GM10248 (cell line): Measurements from ENCODE around the gene GSE1.

Experiments used
- CTCF ChIA-PET: fragments of 300-600 bp; sonication (Branson Sonifier 250); formaldehyde crosslinking; extraction: SDS; loops from one replicate; lab custom pipeline; 2021; ENCODE audit warnings: antibody characterized with exemption; lab: Yijun Ruan, JAX
- POLR2A ChIA-PET: fragments of 350-650 bp; sonication (Branson Sonifier 250); formaldehyde crosslinking; extraction: SDS; loops from one replicate; lab custom pipeline; 2020; ENCODE audit warnings: antibody characterized with exemption; lab: Yijun Ruan, JAX
- DNase-seq: peaks from one replicate; pipeline ENCODE4 v3.0.0; 2012; ENCODE audit errors: extremely low spot score
- CTCF ChIP-seq: IDR thresholded peaks from 2 replicates; pipeline ENCODE4 v1.5.1; 2012; ENCODE audit warnings: mild to moderate bottlenecking, low read depth; ENCODE audit errors: extremely low read depth, missing control alignments, control extremely low read depth

The GSE1 gene

GRCh38 chr16:85679870-85680269, 66.7 kb downstream of the GSE1 start:
- no peak for TF ChIP-seq CTCF
- no peak for DNase-seq
- ChIA-PET CTCF (interaction anchor here (1.1 to 2.9 kb wide), 2 partner anchors 14 to 37 kb away, joined by 3 to 6 read pairs; no protein-coding TSS in a partner anchor), POLR2A (no interaction called here)

- CTCF ChIA-PET: interaction anchor here (1.1 to 2.9 kb wide), 2 partner anchors 15 to 37 kb away, joined by 3 to 6 read pairs; no protein-coding TSS in a partner anchor
- TF ChIP-seq CTCF: no peak
- DNase-seq: no peak
- POLR2A ChIA-PET: no interaction called here
Measured at GRCh38 chr16:85680352-85680944, 67.3 kb downstream of the GSE1 start.

GRCh38 chr16:85681255-85681654, 68.1 kb downstream of the GSE1 start:
- no peak for TF ChIP-seq CTCF
- POLR2A ChIA-PET: no interaction called here
- CTCF ChIA-PET: interaction anchor here (1.0 to 6.0 kb wide), 3 partner anchors 24 to 36 kb away, joined by 3 to 28 read pairs (median 6); no protein-coding TSS in a partner anchor
- DNase-seq: no peak

- CTCF ChIA-PET: interaction anchor here (1.2 to 6.0 kb wide), 3 partner anchors 24 to 944 kb away, joined by 3 to 28 read pairs (median 11); no protein-coding TSS in a partner anchor
- DNase-seq: no peak
- POLR2A ChIA-PET: no interaction called here
- no peak for TF ChIP-seq CTCF
Measured at GRCh38 chr16:85682516-85682915, 69.4 kb downstream of the GSE1 start.

- no peak for TF ChIP-seq CTCF
- no peak for DNase-seq
- CTCF ChIA-PET: interaction anchor here (0.9 to 6.0 kb wide), 6 partner anchors 9 to 944 kb away, joined by 3 to 28 read pairs (median 4); no protein-coding TSS in a partner anchor
- POLR2A ChIA-PET: no interaction called here
Measured at GRCh38 chr16:85683363-85683762, 70.2 kb downstream of the GSE1 start.

GRCh38 chr16:85685251-85685650, 72.1 kb downstream of the GSE1 start:
- ChIA-PET CTCF (interaction anchor here (0.9 to 6.0 kb wide), 7 partner anchors 10 to 70 kb away, joined by 3 to 28 read pairs (median 4); no protein-coding TSS in a partner anchor), POLR2A (interaction anchor here (0.6 kb wide), 1 partner anchor 19 kb away, joined by 4 read pairs; no protein-coding TSS in a partner anchor)
- no peak for DNase-seq

More at GRCh38 chr16:85685251-85685650, 72.1 kb downstream of the GSE1 start:
- TF ChIP-seq CTCF: no peak
